ENCODE measurements around the gene NPB.

The NPB gene

DNA sequence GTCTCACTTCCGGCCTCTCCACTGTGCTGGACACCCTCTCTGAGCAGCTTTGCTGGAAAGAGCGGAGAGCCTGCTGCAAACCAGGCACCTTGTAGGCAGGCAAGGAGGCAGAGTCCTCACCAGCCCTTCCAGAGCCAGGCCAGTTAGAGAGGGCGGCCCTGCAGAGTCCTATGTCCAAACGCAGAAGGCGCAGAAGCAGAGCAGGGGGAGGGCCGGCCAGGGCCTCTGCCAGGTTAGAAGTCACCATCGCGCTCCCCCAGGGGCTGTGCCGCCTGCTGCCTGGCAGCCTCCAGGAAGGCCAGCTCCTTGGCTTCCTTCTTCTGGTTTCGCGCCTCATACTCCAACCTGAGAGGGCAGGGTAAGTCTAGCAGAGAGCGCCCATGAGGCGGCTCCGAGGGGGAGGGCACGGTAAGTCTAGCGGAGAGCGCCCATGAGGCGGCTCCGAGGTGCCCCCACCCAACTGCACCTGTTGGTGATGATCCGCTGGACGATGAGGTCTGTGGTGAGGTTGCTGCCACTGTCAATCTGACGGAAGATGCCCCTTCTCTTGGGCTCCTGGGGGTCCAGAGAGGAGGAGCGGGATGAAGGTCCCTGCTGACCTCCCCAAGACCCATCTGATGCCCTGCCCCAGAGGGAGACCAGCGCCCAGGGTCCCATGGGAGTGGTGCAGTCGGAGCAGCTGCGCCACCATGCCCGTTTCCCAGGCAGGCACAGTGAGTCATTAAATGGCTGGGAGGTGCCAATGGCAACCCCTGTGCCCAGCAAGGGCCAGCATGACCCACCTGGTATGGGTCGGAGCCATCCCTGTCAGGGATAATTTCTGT, 2.8 kb downstream of the NPB start:
- H3K9me3 ChIP-seq (ENCODE audit: control insufficient read depth, low read length), result no peaks in the 10 kb centered on the region
- no peak overlapping the region for H3K9ac ChIP-seq (ENCODE audit: low read length)
- peaks cover 0 to 8% of the 10 kb centered on the region in 2 experiments for H3K27me3 ChIP-seq (ENCODE audit: control insufficient read depth in 1 of 2, insufficient read depth in 1 of 2, low read length in 2 of 2)
- H2BK120ac ChIP-seq (ENCODE audit: low read depth, low read length), result no peak overlapping the region
- H2BK5ac ChIP-seq (ENCODE audit: low read depth, low read length, poor library complexity, severe bottlenecking), result no peak overlapping the region
- H3K4me3 ChIP-seq (ENCODE audit: insufficient read depth in 1 of 2, low read depth in 1 of 2, low read length in 2 of 2), result no peak overlapping the region
- no peak overlapping the region for H3K4me2 ChIP-seq (ENCODE audit: low read length, poor library complexity, severe bottlenecking)
- H3K4me1 ChIP-seq (ENCODE audit: control insufficient read depth, insufficient read depth, low read depth, low read length), result peaks cover 27% of the 10 kb centered on the region
- H4K8ac ChIP-seq (ENCODE audit: low read length), result no peak overlapping the region
- no peak overlapping the region for H2AFZ ChIP-seq (ENCODE audit: low read depth, low read length)
- no peak overlapping the region for H3K4ac ChIP-seq (ENCODE audit: low read depth in 1 of 2, low read length in 2 of 2)
- no peak overlapping the region for H2BK12ac ChIP-seq (ENCODE audit: low read length in 2 of 2)
- no peak overlapping the region for H3K18ac ChIP-seq (ENCODE audit: low read depth in 1 of 2, low read length in 2 of 2)
- H3K14ac ChIP-seq (ENCODE audit: low read length in 2 of 2), result no peak overlapping the region
- H2BK15ac ChIP-seq (ENCODE audit: low read depth, poor library complexity, severe bottlenecking), result no peak overlapping the region
- H2AK5ac ChIP-seq (ENCODE audit: low read length, severe bottlenecking), result no peak overlapping the region
- WGBS, result 89% methylated on average over 28 of the region's 28 CpGs
- H4K91ac ChIP-seq (ENCODE audit: low read length), result no peak overlapping the region
- no peak overlapping the region for H3K27ac ChIP-seq (ENCODE audit: low read length, poor library complexity, severe bottlenecking)
- H3K79me1 ChIP-seq (replicated peaks; ENCODE audit: low read length, poor library complexity, severe bottlenecking), result peaks cover 14% of the 10 kb centered on the region
- no peak overlapping the region for H3K23ac ChIP-seq (ENCODE audit: low read length in 2 of 2)
- H3K36me3 ChIP-seq (ENCODE audit: control insufficient read depth in 1 of 2, insufficient read depth in 2 of 2, low read depth in 1 of 2, low read length in 2 of 2), result peaks cover 37 to 86% of the 10 kb centered on the region in 2 experiments
- no peak for DNase-seq

DNA sequence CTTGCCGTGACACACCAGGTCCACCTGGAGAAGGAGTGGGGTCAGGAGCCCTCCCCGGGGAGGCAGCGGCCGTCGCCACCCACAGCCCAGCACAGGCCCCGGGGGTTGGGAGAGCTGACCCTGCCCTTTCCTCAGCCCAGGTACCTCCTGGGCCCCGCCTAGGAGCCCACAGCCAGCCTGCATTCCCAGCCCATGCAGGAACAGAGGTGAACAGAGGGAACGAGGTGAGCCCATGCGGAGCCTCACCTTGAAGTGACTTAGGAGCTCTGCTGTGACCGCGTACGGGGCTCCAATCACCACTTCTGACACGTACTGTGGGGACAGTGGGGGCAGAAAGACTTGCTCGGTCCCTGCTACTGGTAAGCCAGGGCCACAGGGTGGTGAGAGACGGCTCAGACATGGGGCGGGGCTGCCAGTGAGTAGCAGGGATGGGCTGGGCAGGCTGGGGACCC, 3.4 kb downstream of the NPB start:
- 96% methylated on average over 16 of the region's 16 CpGs for WGBS
- DNase-seq, result no peak
- no peak overlapping the region for H2AK5ac ChIP-seq (ENCODE audit: low read length, severe bottlenecking)
- H3K18ac ChIP-seq (ENCODE audit: low read depth in 1 of 2, low read length in 2 of 2), result no peak overlapping the region
- no peak overlapping the region for H2BK5ac ChIP-seq (ENCODE audit: low read depth, low read length, poor library complexity, severe bottlenecking)
- H2BK12ac ChIP-seq (ENCODE audit: low read length in 2 of 2), result no peak overlapping the region
- peaks cover 30 to 80% of the 10 kb centered on the region in 2 experiments for H3K36me3 ChIP-seq (ENCODE audit: control insufficient read depth in 1 of 2, insufficient read depth in 2 of 2, low read depth in 1 of 2, low read length in 2 of 2)
- H2AFZ ChIP-seq (ENCODE audit: low read depth, low read length), result no peak overlapping the region
- no peaks in the 10 kb centered on the region for H3K9me3 ChIP-seq (ENCODE audit: control insufficient read depth, low read length)
- no peak overlapping the region for H3K9ac ChIP-seq (ENCODE audit: low read length)
- H3K27me3 ChIP-seq (ENCODE audit: control insufficient read depth in 1 of 2, insufficient read depth in 1 of 2, low read length in 2 of 2), result peaks cover 0 to 8% of the 10 kb centered on the region in 2 experiments
- no peak overlapping the region for H3K27ac ChIP-seq (ENCODE audit: low read length, poor library complexity, severe bottlenecking)
- H4K8ac ChIP-seq (ENCODE audit: low read length), result no peak overlapping the region
- H2BK15ac ChIP-seq (ENCODE audit: low read depth, poor library complexity, severe bottlenecking), result no peak overlapping the region
- H3K4me2 ChIP-seq (ENCODE audit: low read length, poor library complexity, severe bottlenecking), result no peak overlapping the region
- H3K4ac ChIP-seq (ENCODE audit: low read depth in 1 of 2, low read length in 2 of 2), result no peak overlapping the region
- H2BK120ac ChIP-seq (ENCODE audit: low read depth, low read length), result no peak overlapping the region
- no peak overlapping the region for H3K14ac ChIP-seq (ENCODE audit: low read length in 2 of 2)
- no peak overlapping the region for H4K91ac ChIP-seq (ENCODE audit: low read length)
- H3K4me3 ChIP-seq (ENCODE audit: insufficient read depth in 1 of 2, low read depth in 1 of 2, low read length in 2 of 2), result no peak overlapping the region
- no peak overlapping the region for H3K23ac ChIP-seq (ENCODE audit: low read length in 2 of 2)
- peaks cover 15% of the 10 kb centered on the region for H3K79me1 ChIP-seq (replicated peaks; ENCODE audit: low read length, poor library complexity, severe bottlenecking)
- H3K4me1 ChIP-seq (ENCODE audit: control insufficient read depth, insufficient read depth, low read depth, low read length), result peaks cover 29% of the 10 kb centered on the region

DNA sequence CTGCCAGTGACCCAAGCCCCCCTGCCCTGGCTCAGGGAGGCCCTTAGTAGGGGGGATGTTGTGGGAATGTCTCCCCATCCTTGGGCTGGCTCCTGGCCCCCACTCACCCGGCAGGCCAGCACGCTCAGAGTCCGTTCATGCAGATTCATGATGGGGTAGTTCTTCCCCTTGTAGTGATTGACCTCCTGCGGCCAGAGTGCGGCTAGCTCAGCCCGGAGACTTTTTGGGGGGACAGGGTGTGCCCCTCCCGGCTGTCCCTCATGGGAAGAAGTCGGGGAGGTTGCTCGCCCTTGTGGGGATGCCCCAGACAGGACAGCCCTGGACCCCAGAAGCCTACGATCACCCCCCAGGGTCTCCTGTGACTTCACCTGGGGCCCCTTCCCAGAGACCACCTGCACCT, 4.0 kb downstream of the NPB start:
- no peak overlapping the region for H2BK120ac ChIP-seq (ENCODE audit: low read depth, low read length)
- no peak overlapping the region for H3K4me3 ChIP-seq (ENCODE audit: insufficient read depth in 1 of 2, low read depth in 1 of 2, low read length in 2 of 2)
- no peaks in the 10 kb centered on the region for H3K9me3 ChIP-seq (ENCODE audit: control insufficient read depth, low read length)
- H2AFZ ChIP-seq (ENCODE audit: low read depth, low read length), result no peak overlapping the region
- peaks cover 15% of the 10 kb centered on the region for H3K79me1 ChIP-seq (replicated peaks; ENCODE audit: low read length, poor library complexity, severe bottlenecking)
- no peak overlapping the region for H3K9ac ChIP-seq (ENCODE audit: low read length)
- H3K36me3 ChIP-seq (ENCODE audit: control insufficient read depth in 1 of 2, insufficient read depth in 2 of 2, low read depth in 1 of 2, low read length in 2 of 2), result peaks cover 25 to 76% of the 10 kb centered on the region in 2 experiments
- no peak overlapping the region for H3K18ac ChIP-seq (ENCODE audit: low read depth in 1 of 2, low read length in 2 of 2)
- H4K8ac ChIP-seq (ENCODE audit: low read length), result no peak overlapping the region
- H2AK5ac ChIP-seq (ENCODE audit: low read length, severe bottlenecking), result no peak overlapping the region
- peaks cover 29% of the 10 kb centered on the region for H3K4me1 ChIP-seq (ENCODE audit: control insufficient read depth, insufficient read depth, low read depth, low read length)
- no peak overlapping the region for H2BK12ac ChIP-seq (ENCODE audit: low read length in 2 of 2)
- no peak overlapping the region for H3K23ac ChIP-seq (ENCODE audit: low read length in 2 of 2)
- H3K4me2 ChIP-seq (ENCODE audit: low read length, poor library complexity, severe bottlenecking), result no peak overlapping the region
- DNase-seq, result no peak
- no peak overlapping the region for H3K4ac ChIP-seq (ENCODE audit: low read depth in 1 of 2, low read length in 2 of 2)
- peaks cover 0 to 8% of the 10 kb centered on the region in 2 experiments for H3K27me3 ChIP-seq (ENCODE audit: control insufficient read depth in 1 of 2, insufficient read depth in 1 of 2, low read length in 2 of 2)
- H4K91ac ChIP-seq (ENCODE audit: low read length), result no peak overlapping the region
- H2BK5ac ChIP-seq (ENCODE audit: low read depth, low read length, poor library complexity, severe bottlenecking), result no peak overlapping the region
- H3K27ac ChIP-seq (ENCODE audit: low read length, poor library complexity, severe bottlenecking), result no peak overlapping the region
- no peak overlapping the region for H2BK15ac ChIP-seq (ENCODE audit: low read depth, poor library complexity, severe bottlenecking)
- WGBS, result 97% methylated on average over 10 of the region's 10 CpGs
- no peak overlapping the region for H3K14ac ChIP-seq (ENCODE audit: low read length in 2 of 2)

DNA sequence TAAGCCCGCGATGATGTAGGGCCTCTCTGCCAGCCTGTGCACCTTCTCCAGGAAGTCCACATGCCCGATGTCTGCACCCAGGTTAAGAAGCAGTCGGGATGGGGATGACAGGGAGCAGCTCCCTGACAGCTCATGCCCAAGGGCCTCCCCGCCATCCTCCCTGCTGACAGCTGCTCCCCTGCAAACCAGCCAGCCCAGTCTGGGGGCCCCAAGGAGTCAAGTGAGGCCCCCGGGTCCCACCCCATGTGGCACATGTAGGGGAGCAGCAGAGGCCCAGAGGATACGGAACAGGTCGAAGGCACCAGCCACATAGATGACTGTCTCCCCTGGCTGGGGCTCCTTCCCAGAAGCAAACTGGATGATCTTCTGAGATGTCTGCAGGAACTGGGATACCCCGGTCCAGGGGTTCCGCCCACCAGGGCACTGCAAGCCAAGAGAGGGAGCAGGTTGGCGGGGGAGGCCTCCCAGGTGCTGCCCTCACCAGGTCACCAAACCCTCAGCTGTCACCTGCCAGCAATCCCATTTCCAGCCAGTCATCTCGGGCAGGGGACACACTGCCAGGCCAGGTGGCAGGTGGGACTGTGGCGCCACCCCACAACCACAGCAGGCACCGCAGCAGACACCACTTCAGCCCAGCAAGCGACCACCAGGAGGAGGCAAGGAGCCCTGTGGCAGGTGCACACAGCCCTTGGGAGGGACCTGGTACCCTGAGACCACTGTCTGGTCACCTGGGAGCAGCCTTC, 4.6 kb downstream of the NPB start:
- WGBS, result 98% methylated on average over 15 of the region's 15 CpGs
- peaks cover 0 to 2% of the 10 kb centered on the region in 2 experiments for H3K27me3 ChIP-seq (ENCODE audit: control insufficient read depth in 1 of 2, insufficient read depth in 1 of 2, low read length in 2 of 2)
- H3K9me3 ChIP-seq (ENCODE audit: control insufficient read depth, low read length), result no peaks in the 10 kb centered on the region
- H3K4ac ChIP-seq (ENCODE audit: low read depth in 1 of 2, low read length in 2 of 2), result no peak overlapping the region
- no peak overlapping the region for H2BK15ac ChIP-seq (ENCODE audit: low read depth, poor library complexity, severe bottlenecking)
- H2BK12ac ChIP-seq (ENCODE audit: low read length in 2 of 2), result no peak overlapping the region
- peaks cover 11% of the 10 kb centered on the region for H3K79me1 ChIP-seq (replicated peaks; ENCODE audit: low read length, poor library complexity, severe bottlenecking)
- no peak for DNase-seq
- H2BK120ac ChIP-seq (ENCODE audit: low read depth, low read length), result no peak overlapping the region
- no peak overlapping the region for H2AK5ac ChIP-seq (ENCODE audit: low read length, severe bottlenecking)
- H3K14ac ChIP-seq (ENCODE audit: low read length in 2 of 2), result no peak overlapping the region
- H3K36me3 ChIP-seq (ENCODE audit: control insufficient read depth in 1 of 2, insufficient read depth in 2 of 2, low read depth in 1 of 2, low read length in 2 of 2), result peaks cover 22 to 70% of the 10 kb centered on the region in 2 experiments
- H3K18ac ChIP-seq (ENCODE audit: low read depth in 1 of 2, low read length in 2 of 2), result no peak overlapping the region
- H3K4me1 ChIP-seq (ENCODE audit: control insufficient read depth, insufficient read depth, low read depth, low read length), result peaks cover 28% of the 10 kb centered on the region
- H2BK5ac ChIP-seq (ENCODE audit: low read depth, low read length, poor library complexity, severe bottlenecking), result no peak overlapping the region
- H3K23ac ChIP-seq (ENCODE audit: low read length in 2 of 2), result no peak overlapping the region
- H4K8ac ChIP-seq (ENCODE audit: low read length), result no peak overlapping the region
- no peak overlapping the region for H4K91ac ChIP-seq (ENCODE audit: low read length)
- no peak overlapping the region for H2AFZ ChIP-seq (ENCODE audit: low read depth, low read length)
- H3K9ac ChIP-seq (ENCODE audit: low read length), result no peak overlapping the region
- no peak overlapping the region for H3K4me3 ChIP-seq (ENCODE audit: insufficient read depth in 1 of 2, low read depth in 1 of 2, low read length in 2 of 2)
- no peak overlapping the region for H3K27ac ChIP-seq (ENCODE audit: low read length, poor library complexity, severe bottlenecking)
- H3K4me2 ChIP-seq (ENCODE audit: low read length, poor library complexity, severe bottlenecking), result no peak overlapping the region

Measured in mesenchymal stem cell (in vitro differentiated cells and primary cell).